Limb (tissue), 2 donors: Measurements from ENCODE around the gene IPO5.

ENCODE experiments used
- DNase-seq, 2 donors: peaks; one replicate each; pipeline ENCODE4 v3.0.0-alpha.2; 2016; ENCODE audit errors: extremely low spot score in 2 of 2

The IPO5 gene

GRCh38 chr13:98056839-98057410 is 103.5 kb downstream of the IPO5 start:
- DNase-seq: no peak

GRCh38 chr13:98059276-98059675 is 105.8 kb downstream of the IPO5 start:
- DNase-seq: no peak

- DNase-seq: no peak
These were observed 106.8 kb downstream of the IPO5 start for GRCh38 chr13:98060282-98060681.

- no peak for DNase-seq
These were observed 112.0 kb downstream of the IPO5 start for GRCh38 chr13:98065468-98065867.

- DNase-seq: no peak
These were observed 113.2 kb downstream of the IPO5 start for GRCh38 chr13:98066636-98067035.

- no peak for DNase-seq
These were observed 115.0 kb downstream of the IPO5 start for GRCh38 chr13:98068521-98068920.

- no peak for DNase-seq
These were observed 116.5 kb downstream of the IPO5 start for GRCh38 chr13:98069985-98070384.

GRCh38 chr13:98071316-98071715 is 117.8 kb downstream of the IPO5 start:
- DNase-seq: no peak

- no peak for DNase-seq
These were observed 119.0 kb downstream of the IPO5 start for GRCh38 chr13:98072476-98072875.
